ENCODE data around the gene WDR1.
A peak's percentile ranks its signal among the peaks of the same experiment; 100 is the strongest.

WDR1 gene

GRCh38 chr4:10153161-10153560 is 36.6 kb upstream of the WDR1 start:
- Histone ChIP-seq H3K9me3 (ENCODE audit: insufficient read depth, low read depth, low read length) (no peaks in the 10 kb centered on the region), H3K9ac (ENCODE audit: low read depth, low read length) (no peak overlapping the region), H3K27ac (ENCODE audit: low read length) (no peak overlapping the region), H3K4me1 (ENCODE audit: insufficient read depth, low read length) (no peaks in the 10 kb centered on the region), H3K36me3 (ENCODE audit: insufficient read depth, low read depth, low read length) (no peaks in the 10 kb centered on the region), H3K4me3 (ENCODE audit: low read length) (no peak overlapping the region), H3K27me3 (ENCODE audit: insufficient read depth, low read length) (no peaks in the 10 kb centered on the region; the same call in 1 of the 2 replicates)

GRCh38 chr4:10151182-10151581 is 34.6 kb upstream of the WDR1 start:
- no peak overlapping the region for H3K9ac ChIP-seq (ENCODE audit: low read depth, low read length)
- no peaks in the 10 kb centered on the region for H3K36me3 ChIP-seq (ENCODE audit: insufficient read depth, low read depth, low read length)
- no peaks in the 10 kb centered on the region for H3K9me3 ChIP-seq (ENCODE audit: insufficient read depth, low read depth, low read length)
- H3K4me3 ChIP-seq (ENCODE audit: low read length), result no peak overlapping the region
- no peaks in the 10 kb centered on the region; the same call in 1 of the 2 replicates for H3K27me3 ChIP-seq (ENCODE audit: insufficient read depth, low read length)
- no peaks in the 10 kb centered on the region for H3K4me1 ChIP-seq (ENCODE audit: insufficient read depth, low read length)
- H3K27ac ChIP-seq (ENCODE audit: low read length), result no peak overlapping the region

GRCh38 chr4:10144966-10145365 is 28.4 kb upstream of the WDR1 start:
- no peak overlapping the region for H3K9ac ChIP-seq (ENCODE audit: low read depth, low read length)
- no peaks in the 10 kb centered on the region for H3K36me3 ChIP-seq (ENCODE audit: insufficient read depth, low read depth, low read length)
- no peaks in the 10 kb centered on the region for H3K9me3 ChIP-seq (ENCODE audit: insufficient read depth, low read depth, low read length)
- no peak overlapping the region for H3K27ac ChIP-seq (ENCODE audit: low read length)
- H3K27me3 ChIP-seq (ENCODE audit: insufficient read depth, low read length), result no peaks in the 10 kb centered on the region; the same call in 1 of the 2 replicates
- no peaks in the 10 kb centered on the region for H3K4me1 ChIP-seq (ENCODE audit: insufficient read depth, low read length)
- no peak overlapping the region for H3K4me3 ChIP-seq (ENCODE audit: low read length)

- H3K36me3 ChIP-seq (ENCODE audit: insufficient read depth, low read depth, low read length), result no peaks in the 10 kb centered on the region
- no peaks in the 10 kb centered on the region; the same call in 1 of the 2 replicates for H3K27me3 ChIP-seq (ENCODE audit: insufficient read depth, low read length)
- no peaks in the 10 kb centered on the region for H3K4me1 ChIP-seq (ENCODE audit: insufficient read depth, low read length)
- no peak overlapping the region for H3K9ac ChIP-seq (ENCODE audit: low read depth, low read length)
- H3K9me3 ChIP-seq (ENCODE audit: insufficient read depth, low read depth, low read length), result no peaks in the 10 kb centered on the region
- no peak overlapping the region for H3K4me3 ChIP-seq (ENCODE audit: low read length)
- no peak overlapping the region for H3K27ac ChIP-seq (ENCODE audit: low read length)
These were observed 27.9 kb upstream of the WDR1 start for GRCh38 chr4:10144479-10144878.

GRCh38 chr4:10143171-10143570 is 26.6 kb upstream of the WDR1 start:
- Histone ChIP-seq H3K27me3 (ENCODE audit: insufficient read depth, low read length) (no peaks in the 10 kb centered on the region; the same call in 1 of the 2 replicates), H3K4me3 (ENCODE audit: low read length) (no peak overlapping the region)

GRCh38 chr4:10140866-10141759 is 24.5 kb upstream of the WDR1 start:
- no peak overlapping the region for H3K9ac ChIP-seq (ENCODE audit: low read depth, low read length)
- H3K9me3 ChIP-seq (ENCODE audit: insufficient read depth, low read depth, low read length), result no peaks in the 10 kb centered on the region
- H3K4me1 ChIP-seq (ENCODE audit: insufficient read depth, low read length), result no peaks in the 10 kb centered on the region
- H3K27ac ChIP-seq (ENCODE audit: low read length), result no peak overlapping the region
- no peaks in the 10 kb centered on the region; the same call in 1 of the 2 replicates for H3K27me3 ChIP-seq (ENCODE audit: insufficient read depth, low read length)
- H3K4me3 ChIP-seq (ENCODE audit: low read length), result peak overlapping the region; percentile 36; the same call in 1 of the 2 replicates
- no peaks in the 10 kb centered on the region for H3K36me3 ChIP-seq (ENCODE audit: insufficient read depth, low read depth, low read length)

More at GRCh38 chr4:10143171-10143570, 26.6 kb upstream of the WDR1 start:
- H3K36me3 ChIP-seq (ENCODE audit: insufficient read depth, low read depth, low read length), result no peaks in the 10 kb centered on the region
- no peaks in the 10 kb centered on the region for H3K9me3 ChIP-seq (ENCODE audit: insufficient read depth, low read depth, low read length)
- no peaks in the 10 kb centered on the region for H3K4me1 ChIP-seq (ENCODE audit: insufficient read depth, low read length)
- H3K9ac ChIP-seq (ENCODE audit: low read depth, low read length), result no peak overlapping the region
- H3K27ac ChIP-seq (ENCODE audit: low read length), result no peak overlapping the region

- H3K4me1 ChIP-seq (ENCODE audit: insufficient read depth, low read length), result no peaks in the 10 kb centered on the region
- no peaks in the 10 kb centered on the region for H3K36me3 ChIP-seq (ENCODE audit: insufficient read depth, low read depth, low read length)
- H3K4me3 ChIP-seq (ENCODE audit: low read length), result no peak overlapping the region
- H3K27me3 ChIP-seq (ENCODE audit: insufficient read depth, low read length), result no peaks in the 10 kb centered on the region; the same call in 1 of the 2 replicates
- no peak overlapping the region for H3K27ac ChIP-seq (ENCODE audit: low read length)
- no peaks in the 10 kb centered on the region for H3K9me3 ChIP-seq (ENCODE audit: insufficient read depth, low read depth, low read length)
- no peak overlapping the region for H3K9ac ChIP-seq (ENCODE audit: low read depth, low read length)
These were observed 22.9 kb upstream of the WDR1 start for GRCh38 chr4:10139518-10139917.

- no peak overlapping the region for H3K4me3 ChIP-seq (ENCODE audit: low read length)
- no peaks in the 10 kb centered on the region for H3K27me3 ChIP-seq (ENCODE audit: insufficient read depth, low read length)
- H3K9me3 ChIP-seq (ENCODE audit: insufficient read depth, low read depth, low read length), result peaks cover 6% of the 10 kb centered on the region; the same call in 1 of the 2 replicates
- no peaks in the 10 kb centered on the region for H3K4me1 ChIP-seq (ENCODE audit: insufficient read depth, low read length)
- H3K27ac ChIP-seq (ENCODE audit: low read length), result no peak overlapping the region
- no peaks in the 10 kb centered on the region for H3K36me3 ChIP-seq (ENCODE audit: insufficient read depth, low read depth, low read length)
- no peak overlapping the region for H3K9ac ChIP-seq (ENCODE audit: low read depth, low read length)
These were observed 18.7 kb upstream of the WDR1 start for GRCh38 chr4:10135260-10135659.

- no peaks in the 10 kb centered on the region for H3K27me3 ChIP-seq (ENCODE audit: insufficient read depth, low read length)
- H3K27ac ChIP-seq (ENCODE audit: low read length), result no peak overlapping the region
- peaks cover 6% of the 10 kb centered on the region; the same call in 1 of the 2 replicates for H3K9me3 ChIP-seq (ENCODE audit: insufficient read depth, low read depth, low read length)
- H3K36me3 ChIP-seq (ENCODE audit: insufficient read depth, low read depth, low read length), result no peaks in the 10 kb centered on the region
- no peak overlapping the region for H3K4me3 ChIP-seq (ENCODE audit: low read length)
- no peaks in the 10 kb centered on the region for H3K4me1 ChIP-seq (ENCODE audit: insufficient read depth, low read length)
- H3K9ac ChIP-seq (ENCODE audit: low read depth, low read length), result no peak overlapping the region
These were observed 17.5 kb upstream of the WDR1 start for GRCh38 chr4:10134141-10134540.

GRCh38 chr4:10131202-10131601 is 14.6 kb upstream of the WDR1 start:
- no peak overlapping the region for H3K27ac ChIP-seq (ENCODE audit: low read length)
- H3K9me3 ChIP-seq (ENCODE audit: insufficient read depth, low read depth, low read length), result peaks cover 6% of the 10 kb centered on the region; the same call in 1 of the 2 replicates
- no peak overlapping the region for H3K9ac ChIP-seq (ENCODE audit: low read depth, low read length)
- no peaks in the 10 kb centered on the region for H3K36me3 ChIP-seq (ENCODE audit: insufficient read depth, low read depth, low read length)
- H3K4me3 ChIP-seq (ENCODE audit: low read length), result no peak overlapping the region
- H3K4me1 ChIP-seq (ENCODE audit: insufficient read depth, low read length), result no peaks in the 10 kb centered on the region
- H3K27me3 ChIP-seq (ENCODE audit: insufficient read depth, low read length), result no peaks in the 10 kb centered on the region

- no peaks in the 10 kb centered on the region for H3K4me1 ChIP-seq (ENCODE audit: insufficient read depth, low read length)
- H3K27me3 ChIP-seq (ENCODE audit: insufficient read depth, low read length), result no peaks in the 10 kb centered on the region
- H3K9me3 ChIP-seq (ENCODE audit: insufficient read depth, low read depth, low read length), result peaks cover 6% of the 10 kb centered on the region; the same call in 1 of the 2 replicates
- no peak overlapping the region for H3K4me3 ChIP-seq (ENCODE audit: low read length)
- H3K27ac ChIP-seq (ENCODE audit: low read length), result no peak overlapping the region
- no peaks in the 10 kb centered on the region for H3K36me3 ChIP-seq (ENCODE audit: insufficient read depth, low read depth, low read length)
- H3K9ac ChIP-seq (ENCODE audit: low read depth, low read length), result no peak overlapping the region
These were observed 13.7 kb upstream of the WDR1 start for GRCh38 chr4:10130178-10130888.

Measured in iPS-20b (cell line).